Nephron progenitor cell (in vitro differentiated cells): Measurements from ENCODE around the gene B4GALT3.

ENCODE experiments used
- DNase-seq: peaks from one replicate; pipeline ENCODE4 v3.0.0; 2021
- H3K27ac Mint-ChIP-seq: 2 replicates; pipeline ENCODE4 v1.8.0; 2021; ENCODE audit warnings: mild to moderate bottlenecking, moderate library complexity, mixed read lengths
- H3K27me3 Mint-ChIP-seq: 2 replicates; pipeline ENCODE4 v1.8.0; 2021; ENCODE audit warnings: mild to moderate bottlenecking, low read depth, mixed read lengths; ENCODE audit not compliant: poor library complexity
- H3K36me3 Mint-ChIP-seq: 2 replicates; pipeline ENCODE4 v1.8.0; 2021; ENCODE audit warnings: low read depth, mixed read lengths
- H3K4me1 Mint-ChIP-seq: 2 replicates; pipeline ENCODE4 v1.8.0; 2021; ENCODE audit warnings: mixed read lengths
- H3K4me3 Mint-ChIP-seq: 2 replicates; pipeline ENCODE4 v1.8.0; 2021; ENCODE audit warnings: mild to moderate bottlenecking, moderate library complexity, mixed read lengths
- H3K9me3 Mint-ChIP-seq: 2 replicates; pipeline ENCODE4 v1.8.0; 2021; ENCODE audit warnings: mild to moderate bottlenecking, moderate library complexity, mixed read lengths
- CTCF ChIP-seq: fragments of 200-600 bp; sonication (generic); IDR thresholded peaks from 2 replicates; pipeline ENCODE4 v1.5.0; 2021; ENCODE audit warnings: antibody characterized with exemption

The B4GALT3 gene

GRCh38 chr1:161182214-161182613 lies 4.9 kb upstream of the B4GALT3 start:
- H3K4me3 Mint-ChIP-seq: no peak overlapping the region
- H3K27me3 Mint-ChIP-seq: peaks cover 17% of the 10 kb centered on the region
- no peak for DNase-seq
- no peak for TF ChIP-seq CTCF
- no peak overlapping the region for H3K27ac Mint-ChIP-seq
- H3K4me1 Mint-ChIP-seq: peaks cover 22% of the 10 kb centered on the region
- no peaks in the 10 kb centered on the region for H3K36me3 Mint-ChIP-seq
- no peaks in the 10 kb centered on the region for H3K9me3 Mint-ChIP-seq

GRCh38 chr1:161180639-161181038 lies 3.3 kb upstream of the B4GALT3 start:
- H3K27me3 Mint-ChIP-seq: peaks cover 12% of the 10 kb centered on the region
- no peaks in the 10 kb centered on the region for H3K36me3 Mint-ChIP-seq
- H3K4me1 Mint-ChIP-seq: peaks cover 33% of the 10 kb centered on the region
- H3K4me3 Mint-ChIP-seq: no peak overlapping the region
- H3K27ac Mint-ChIP-seq: no peak overlapping the region
- H3K9me3 Mint-ChIP-seq: no peaks in the 10 kb centered on the region
- no peak for TF ChIP-seq CTCF
- DNase-seq: no peak

GRCh38 chr1:161179698-161180097 lies 2.4 kb upstream of the B4GALT3 start:
- TF ChIP-seq CTCF: no peak

GRCh38 chr1:161177936-161178244 lies 583 bp upstream of the B4GALT3 start:
- peaks cover 18% of the 10 kb centered on the region for H3K36me3 Mint-ChIP-seq
- no peak for TF ChIP-seq CTCF
- no peak overlapping the region for H3K27ac Mint-ChIP-seq
- DNase-seq: no peak
- no peaks in the 10 kb centered on the region for H3K9me3 Mint-ChIP-seq
- peaks cover 31% of the 10 kb centered on the region for H3K4me1 Mint-ChIP-seq
- H3K4me3 Mint-ChIP-seq: peak overlapping the region; percentile 100
- H3K27me3 Mint-ChIP-seq: peaks cover 10% of the 10 kb centered on the region

More at GRCh38 chr1:161179698-161180097, 2.4 kb upstream of the B4GALT3 start:
- no peak for DNase-seq
- H3K9me3 Mint-ChIP-seq: no peaks in the 10 kb centered on the region
- peaks cover 31% of the 10 kb centered on the region for H3K4me1 Mint-ChIP-seq
- H3K27me3 Mint-ChIP-seq: peaks cover 12% of the 10 kb centered on the region
- no peak overlapping the region for H3K27ac Mint-ChIP-seq
- peaks cover 1% of the 10 kb centered on the region for H3K36me3 Mint-ChIP-seq
- H3K4me3 Mint-ChIP-seq: no peak overlapping the region

GRCh38 chr1:161176468-161177111 lies 717 bp downstream of the B4GALT3 start:
- Mint-ChIP-seq H3K27ac (peak overlapping the region; percentile 86), H3K4me3 (peak overlapping the region; percentile 100), H3K27me3 (peaks cover 2% of the 10 kb centered on the region), H3K4me1 (peaks cover 31% of the 10 kb centered on the region), H3K9me3 (no peaks in the 10 kb centered on the region), H3K36me3 (peaks cover 28% of the 10 kb centered on the region)
- DNase-seq: no peak
- TF ChIP-seq CTCF: no peak

GRCh38 chr1:161175771-161176453 lies 1.4 kb downstream of the B4GALT3 start:
- no peak for TF ChIP-seq CTCF
- Mint-ChIP-seq H3K4me3 (peak overlapping the region; percentile 100), H3K27me3 (peaks cover 2% of the 10 kb centered on the region), H3K9me3 (no peaks in the 10 kb centered on the region), H3K36me3 (peaks cover 35% of the 10 kb centered on the region), H3K4me1 (peaks cover 31% of the 10 kb centered on the region), H3K27ac (no peak overlapping the region)
- no peak for DNase-seq
